ENCODE data around the gene KAT6B.
"Not testable (repeated sequence)": the region's sequence is repeated elsewhere in the genome, so short reads cannot be mapped to it uniquely, and the experiment has no call there.

KAT6B gene

DNA sequence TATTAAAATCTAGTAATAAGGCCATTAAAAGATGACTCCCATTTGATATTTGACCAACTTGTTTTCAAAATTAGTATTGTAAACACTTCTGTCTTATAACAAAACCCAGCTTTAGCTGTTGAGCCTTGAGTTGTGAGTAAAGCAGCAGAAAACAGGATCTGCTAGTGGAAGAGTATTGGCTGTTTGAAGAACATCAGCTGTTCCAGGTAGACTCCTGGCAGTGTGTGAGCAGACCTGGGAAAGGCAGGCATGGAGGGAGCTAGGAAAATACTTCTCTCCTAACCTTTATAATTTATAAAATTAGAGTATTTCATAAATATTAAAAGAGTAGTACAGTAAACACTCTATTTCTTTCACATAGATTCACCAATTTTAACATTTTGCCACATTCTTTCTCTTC, 29.0 kb downstream of the KAT6B start:
- H3K4me3 ChIP-seq (ENCODE audit: low read depth, low read length), result no peak overlapping the region

DNA sequence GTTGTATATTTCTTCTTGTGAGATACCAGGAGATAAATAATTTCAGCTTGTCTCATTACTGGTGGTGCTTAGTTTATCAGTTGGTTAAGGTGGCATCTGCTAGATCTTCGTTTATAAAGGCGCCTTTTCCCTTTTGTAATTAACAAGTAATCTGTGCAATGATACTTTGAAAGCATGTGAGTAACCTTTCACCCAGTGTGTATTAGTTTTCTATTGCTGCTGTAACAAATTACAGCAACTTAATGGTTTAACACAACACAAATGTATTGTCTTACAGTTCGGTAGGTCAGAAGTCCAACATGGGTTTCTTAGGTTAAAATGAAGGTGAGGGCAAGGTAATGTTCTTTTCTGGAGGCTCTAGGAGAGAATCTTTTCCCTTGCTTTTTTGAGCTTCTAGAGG, 30.5 kb downstream of the KAT6B start:
- H3K4me3 ChIP-seq (ENCODE audit: low read depth, low read length), result no peak overlapping the region

- no peak overlapping the region for H3K4me3 ChIP-seq (ENCODE audit: low read depth, low read length)
Measured at GRCh38 chr10:74857586-74857985, 31.2 kb downstream of the KAT6B start.

GRCh38 chr10:74859546-74859945, 33.1 kb downstream of the KAT6B start:
- no peak overlapping the region for H3K4me3 ChIP-seq (ENCODE audit: low read depth, low read length)

- no peak overlapping the region for H3K4me3 ChIP-seq (ENCODE audit: low read depth, low read length)
Measured at GRCh38 chr10:74862625-74863024, 36.2 kb downstream of the KAT6B start.

- H3K4me3 ChIP-seq (ENCODE audit: low read depth, low read length), result no peak overlapping the region
Measured at GRCh38 chr10:74863551-74863950, 37.2 kb downstream of the KAT6B start.

DNA sequence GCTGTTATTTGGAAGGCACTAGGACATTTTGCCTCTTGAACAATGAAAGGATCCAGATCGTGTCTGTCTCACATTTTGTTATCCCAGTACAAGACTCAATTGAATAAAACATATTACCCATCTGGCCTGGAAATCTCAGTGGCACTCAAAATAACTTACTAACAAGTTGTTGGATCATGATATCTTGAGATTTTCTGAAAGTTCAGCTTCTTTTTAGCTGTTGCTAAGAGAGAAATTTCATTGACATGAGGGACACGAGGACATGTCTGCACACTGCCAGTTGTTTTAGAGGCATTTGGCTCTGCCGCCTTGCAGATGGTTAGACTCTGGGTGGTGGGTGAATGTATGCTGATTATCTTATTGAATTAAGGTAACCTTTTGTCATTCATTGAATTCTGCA, 41.0 kb downstream of the KAT6B start:
- H3K4me3 ChIP-seq (ENCODE audit: low read depth, low read length), result no peak overlapping the region

GRCh38 chr10:74868392-74868977, 42.1 kb downstream of the KAT6B start:
- no peak overlapping the region for H3K4me3 ChIP-seq (ENCODE audit: low read depth, low read length)

- H3K4me3 ChIP-seq (ENCODE audit: low read depth, low read length), result no peak overlapping the region
Measured at GRCh38 chr10:74869635-74870034, 43.2 kb downstream of the KAT6B start.

DNA sequence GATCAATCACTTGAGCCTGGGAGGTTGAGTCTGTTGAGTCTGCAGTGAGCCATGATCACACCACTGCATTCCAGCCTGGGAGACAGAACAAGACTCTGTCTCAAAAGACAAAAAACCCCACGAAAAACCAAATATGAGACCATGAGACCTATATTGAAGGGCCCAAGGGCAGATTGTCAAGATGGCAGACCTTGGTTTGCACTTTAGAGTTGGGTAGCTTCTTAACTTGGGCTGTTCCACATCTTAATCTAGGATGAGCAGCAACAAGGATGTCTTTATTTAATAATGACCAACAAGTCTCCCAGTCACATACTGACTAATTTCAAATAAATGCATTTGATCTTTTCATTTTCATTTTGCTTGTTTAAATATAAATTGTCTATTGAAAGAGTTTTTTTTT, 43.8 kb downstream of the KAT6B start:
- no peak overlapping the region for H3K4me3 ChIP-seq (ENCODE audit: low read depth, low read length)

DNA sequence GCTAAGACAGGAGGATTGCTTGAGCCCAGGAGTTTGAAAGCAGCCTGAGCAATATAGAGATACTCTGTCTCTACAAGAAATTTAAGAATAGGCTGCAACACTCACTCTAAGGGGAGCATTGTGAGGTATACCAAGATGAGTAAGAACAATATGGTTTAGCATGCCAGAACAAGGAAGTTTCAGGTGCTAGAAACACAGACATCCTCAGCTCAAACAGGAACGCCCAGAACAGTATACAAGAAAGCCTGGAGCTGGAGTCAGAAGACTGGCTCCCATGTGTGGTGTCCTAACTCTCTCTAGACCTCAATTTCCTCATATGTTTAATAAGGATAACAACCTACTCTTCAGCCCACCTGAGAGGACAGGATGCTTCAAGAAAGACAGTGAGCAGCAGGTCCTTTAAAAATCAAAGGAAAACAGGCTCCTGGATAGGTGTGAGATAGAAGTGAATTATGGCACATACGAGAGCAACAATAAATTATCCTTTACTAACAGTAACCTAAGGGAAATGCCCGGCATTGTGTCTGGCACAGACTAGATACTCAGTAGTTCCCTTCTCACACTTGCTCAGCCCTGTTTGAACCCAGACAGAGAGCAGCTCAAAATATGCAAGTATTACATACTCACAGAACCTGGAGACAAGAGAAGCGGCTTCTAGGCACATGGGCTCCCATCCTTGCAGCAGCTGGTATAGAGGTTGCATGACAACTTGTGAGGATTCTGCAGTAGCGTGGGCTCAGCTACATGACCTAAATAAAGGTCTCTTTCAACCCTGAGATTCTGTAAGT, 45.4 kb downstream of the KAT6B start:
- no peak overlapping the region for H3K4me3 ChIP-seq (ENCODE audit: low read depth, low read length)

DNA sequence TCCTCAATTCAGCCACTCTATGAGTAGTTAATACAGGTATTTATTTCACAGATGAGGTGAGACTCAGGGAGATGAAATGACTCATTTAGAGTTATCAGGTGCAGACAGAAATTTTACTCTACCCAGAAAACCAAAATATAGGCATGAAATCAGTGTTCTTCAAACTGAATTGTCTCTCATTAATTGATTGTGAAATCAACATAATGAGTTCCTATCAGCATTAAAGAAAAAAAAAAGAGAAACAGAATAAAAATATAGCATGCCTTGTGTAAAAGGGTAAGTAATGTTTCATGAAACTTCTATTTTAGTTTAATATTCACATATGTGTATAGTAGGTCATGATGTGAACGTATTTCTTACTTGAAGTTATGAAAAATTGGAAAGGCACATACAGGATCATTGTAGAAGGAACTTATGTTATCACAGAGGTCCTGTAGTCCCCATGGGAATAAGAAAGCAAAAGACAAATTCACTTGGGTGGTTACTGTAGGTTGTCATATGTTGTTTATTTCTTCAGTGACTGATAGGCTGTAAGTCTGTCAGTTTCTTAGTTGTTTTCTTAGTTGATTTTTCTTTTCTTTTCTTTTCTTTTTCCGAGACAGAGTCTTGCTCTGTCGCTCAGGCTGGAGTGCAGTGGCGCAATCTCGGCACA, 47.5 kb downstream of the KAT6B start:
- no peak overlapping the region for H3K4me3 ChIP-seq (ENCODE audit: low read depth, low read length)

GRCh38 chr10:74874649-74875048, 48.2 kb downstream of the KAT6B start:
- H3K4me3 ChIP-seq (ENCODE audit: low read depth, low read length), result no peak overlapping the region

GRCh38 chr10:74875068-74875467, 48.7 kb downstream of the KAT6B start:
- no peak overlapping the region for H3K4me3 ChIP-seq (ENCODE audit: low read depth, low read length)

DNA sequence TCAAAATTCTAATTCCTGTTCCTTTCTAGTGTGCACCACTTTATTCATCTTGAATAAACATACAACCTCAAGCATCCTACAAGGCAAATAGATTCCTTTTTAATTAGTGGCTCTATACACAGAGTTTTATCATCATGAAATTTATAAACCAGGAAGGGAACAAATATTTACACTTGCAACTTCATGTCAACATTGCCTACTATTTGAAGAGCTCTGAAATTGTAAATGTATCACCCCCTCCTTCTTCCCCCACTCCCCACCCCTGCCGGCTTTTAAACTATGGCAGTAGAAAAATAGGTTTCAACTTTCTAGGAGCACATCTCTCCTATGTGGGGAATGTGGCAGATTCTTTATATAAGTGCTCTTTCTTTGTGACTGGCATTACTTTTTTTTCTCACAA, 49.6 kb downstream of the KAT6B start:
- no peak overlapping the region for H3K4me3 ChIP-seq (ENCODE audit: low read depth, low read length)

DNA sequence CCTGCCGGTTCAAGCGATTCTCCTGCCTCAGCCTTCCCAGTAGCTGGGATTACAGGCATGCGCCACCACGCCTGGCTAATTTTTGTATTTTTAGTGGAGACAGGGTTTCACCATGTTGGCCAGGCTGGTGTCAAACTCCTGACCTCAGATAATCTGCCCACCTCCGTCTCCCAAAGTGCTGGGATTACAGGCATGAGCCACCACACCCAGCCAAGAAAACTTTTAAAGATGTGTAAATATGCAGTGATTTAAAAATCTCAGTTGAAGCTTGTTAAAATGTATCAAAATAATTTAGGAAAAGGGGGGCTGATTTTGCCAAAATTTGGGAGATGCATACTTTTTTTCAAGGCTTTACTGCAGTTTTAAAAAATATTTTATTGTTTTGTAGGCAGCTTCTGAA, 50.7 kb downstream of the KAT6B start:
- H3K4me3 ChIP-seq (ENCODE audit: low read depth, low read length), result not testable (repeated sequence)

DNA sequence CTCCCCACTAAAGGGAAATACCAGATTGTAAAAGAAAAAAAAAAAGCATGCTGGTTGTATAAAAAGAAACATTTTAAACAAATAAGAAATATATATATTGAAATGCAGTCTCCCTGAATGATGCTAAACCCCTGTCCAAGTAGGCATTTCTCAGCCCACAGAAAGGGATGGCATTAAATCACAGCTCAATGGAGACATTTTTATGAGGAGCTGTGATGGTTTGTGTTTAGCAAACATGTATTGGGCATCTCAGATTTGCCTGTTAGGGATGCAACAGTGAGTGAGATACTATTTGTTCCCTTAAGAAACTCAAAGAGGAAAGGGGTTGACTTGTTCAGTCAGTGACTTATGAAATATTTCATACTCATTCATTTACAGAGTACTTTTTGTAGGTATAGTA, 51.5 kb downstream of the KAT6B start:
- H3K4me3 ChIP-seq (ENCODE audit: low read depth, low read length), result no peak overlapping the region

DNA sequence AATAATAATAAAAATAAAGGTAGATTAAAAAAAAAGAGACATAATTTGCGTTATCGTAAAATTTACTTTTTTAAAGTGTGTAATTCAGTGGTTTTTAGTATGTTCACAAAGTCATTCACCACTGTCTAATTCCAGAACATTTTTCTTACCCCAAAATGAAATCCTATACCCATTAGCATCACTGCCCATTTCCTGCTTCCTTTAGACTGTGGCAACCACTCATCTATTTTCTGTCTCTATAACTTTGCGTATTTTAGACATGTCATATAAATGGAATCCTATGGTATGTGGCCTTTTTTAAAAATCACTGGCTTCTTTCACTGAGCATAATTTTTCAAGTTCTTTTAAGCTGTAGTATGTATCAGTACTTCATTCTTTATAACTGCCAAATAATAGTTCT, 53.6 kb downstream of the KAT6B start:
- H3K4me3 ChIP-seq (ENCODE audit: low read depth, low read length), result no peak overlapping the region

DNA sequence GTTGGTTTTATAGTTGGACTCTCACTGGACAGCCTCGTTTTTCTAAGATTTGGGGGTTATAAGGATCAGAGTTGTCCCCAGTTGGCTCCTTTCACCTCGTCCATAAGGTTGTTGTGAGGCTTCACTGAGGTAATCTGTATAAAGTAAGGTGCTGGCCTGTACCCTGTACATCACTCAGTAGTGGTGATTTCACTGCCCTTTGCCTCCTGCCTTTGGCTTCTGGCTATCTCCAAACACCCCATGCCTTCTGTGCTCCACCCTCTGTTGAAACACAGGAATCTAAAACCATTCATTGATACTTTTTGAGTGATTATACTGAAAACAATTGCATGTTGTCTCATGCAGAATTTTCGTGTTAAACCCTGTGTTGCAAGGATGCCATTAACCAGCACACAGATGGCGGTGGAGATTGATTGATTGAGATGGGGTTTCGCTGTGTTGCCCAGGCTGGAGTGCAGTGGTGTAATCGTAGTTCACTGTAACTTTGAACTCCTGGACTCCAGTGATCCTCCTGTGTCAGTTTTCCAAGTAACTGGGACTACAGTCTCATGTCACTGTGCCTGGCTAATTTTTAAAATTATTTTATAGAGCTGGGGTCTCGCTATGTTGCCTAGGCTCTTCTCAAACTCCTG, 55.0 kb downstream of the KAT6B start:
- H3K4me3 ChIP-seq (ENCODE audit: low read depth, low read length), result no peak overlapping the region

DNA sequence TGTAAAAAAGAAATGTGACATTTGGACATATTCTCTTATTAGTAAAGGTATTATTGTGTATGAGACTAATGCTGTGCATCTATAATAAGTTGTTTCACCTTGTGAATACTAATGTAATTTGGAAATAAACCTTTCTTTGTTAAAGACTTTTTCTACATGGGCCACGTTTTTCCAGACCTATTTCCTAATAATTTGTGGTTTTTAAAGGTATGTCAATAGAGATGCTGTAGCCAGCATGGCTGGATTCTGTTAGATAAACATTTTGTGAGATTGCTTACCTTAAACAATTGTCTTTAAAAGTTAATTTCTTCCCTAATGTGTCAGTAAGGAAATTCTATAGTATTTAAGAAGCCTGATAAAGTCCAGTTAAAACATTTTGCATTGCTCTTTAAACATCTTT, 56.0 kb downstream of the KAT6B start:
- H3K4me3 ChIP-seq (ENCODE audit: low read depth, low read length), result no peak overlapping the region

DNA sequence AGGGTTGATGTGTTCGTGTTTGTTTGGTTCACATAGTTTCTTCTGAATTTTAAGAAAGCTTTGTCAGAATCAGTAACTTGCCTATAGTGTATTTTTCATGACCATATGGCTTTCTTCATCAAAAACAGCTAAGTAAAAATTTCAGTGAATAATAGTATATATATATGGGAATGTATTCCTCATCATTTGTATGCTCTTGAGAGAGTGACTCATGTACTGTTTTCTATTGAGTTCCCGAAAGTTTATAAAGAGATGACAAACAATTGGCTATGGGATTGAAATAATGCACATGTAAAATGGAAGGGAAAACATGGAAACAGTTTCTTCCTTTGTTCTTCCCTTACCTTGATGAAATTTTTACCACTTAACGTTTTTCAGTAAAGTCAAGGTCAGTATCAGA, 56.4 kb downstream of the KAT6B start:
- no peak overlapping the region for H3K4me3 ChIP-seq (ENCODE audit: low read depth, low read length)

GRCh38 chr10:74883428-74883827, 57.0 kb downstream of the KAT6B start:
- no peak overlapping the region for H3K4me3 ChIP-seq (ENCODE audit: low read depth, low read length)
